PC-3 (cell line): ENCODE results near the gene CRIP2. TPM values are rescaled to one million over a fixed set of nuclear protein-coding genes. Genes with fewer than 3 reads are reported as not detected.

Source experiments
- ATAC-seq: fragments of 200-7000 bp; cut with Tn5 transposase; 2 replicates; pipeline ENCODE4 v1.9.1; 2020; ENCODE audit warnings: mild to moderate bottlenecking, moderate library complexity
- BruUV-seq: library from RNA; stranded (reverse); fragments of 400-500 nt; replicated peaks from 2 replicates; lab custom pipeline; 2021; lab: Mats Ljungman, UMichigan
- CTCF ChIA-PET: fragments of 300-600 bp; sonication (Branson Sonifier 250); formaldehyde crosslinking; loops from one replicate; lab custom pipeline; 2022; ENCODE audit warnings: antibody characterized with exemption; lab: Charles Lee
- POLR2A ChIA-PET: fragments of 300-600 bp; sonication (Branson Sonifier 250); formaldehyde crosslinking; loops from one replicate; lab custom pipeline; 2022; ENCODE audit warnings: antibody characterized with exemption; ENCODE audit not compliant: unreplicated experiment; lab: Charles Lee
- DNase-seq: peaks from one replicate; pipeline ENCODE4 v3.0.0-alpha.2; 2015
- H2AFZ ChIP-seq: fragments of 300-600 bp; sonication (generic); 2 replicates; pipeline ENCODE4 v1.6.0; 2016; ENCODE audit warnings: antibody characterized with exemption, low read length
- H3F3A ChIP-seq: fragments of 300-600 bp; sonication (generic); one replicate; pipeline ENCODE4 v1.6.0; 2017; ENCODE audit warnings: antibody characterized with exemption, low read length, control low read depth, mild to moderate bottlenecking; ENCODE audit not compliant: unreplicated experiment
- H3K27ac ChIP-seq: fragments of 300-600 bp; sonication (generic); 2 replicates; pipeline ENCODE4 v1.5.1; 2016; ENCODE audit warnings: mild to moderate bottlenecking, low read length
- H3K27me3 ChIP-seq: fragments of 300-600 bp; sonication (generic); 2 replicates; pipeline ENCODE4 v1.6.1; 2016; ENCODE audit warnings: low read length, mixed read lengths
- H3K36me3 ChIP-seq: fragments of 300-600 bp; sonication (generic); 2 replicates; pipeline ENCODE4 v1.6.1; 2016; ENCODE audit warnings: low read depth, mixed run types, low read length, mixed read lengths
- H3K4me1 ChIP-seq: fragments of 300-600 bp; sonication (generic); 2 replicates; pipeline ENCODE4 v1.5.1; 2016; ENCODE audit warnings: low read length; ENCODE audit not compliant: insufficient read depth
- H3K4me2 ChIP-seq: fragments of 300-600 bp; sonication (generic); 2 replicates; pipeline ENCODE4 v1.6.0; 2016; ENCODE audit warnings: low read length
- H3K4me3 ChIP-seq: fragments of 300-600 bp; sonication (generic); 2 replicates; pipeline ENCODE4 v1.5.1; 2016; ENCODE audit warnings: mild to moderate bottlenecking, low read length, mixed read lengths
- H3K79me2 ChIP-seq: fragments of 300-600 bp; sonication (generic); 2 replicates; pipeline ENCODE4 v1.6.1; 2017; ENCODE audit warnings: low read length, mixed read lengths
- H3K9ac ChIP-seq: fragments of 300-600 bp; sonication (generic); 2 replicates; pipeline ENCODE4 v1.6.0; 2016; ENCODE audit warnings: mild to moderate bottlenecking, low read length
- H3K9me2 ChIP-seq: fragments of 300-600 bp; sonication (generic); replicated peaks from 2 replicates; pipeline ENCODE4 v1.6.1; 2016; ENCODE audit warnings: mixed run types, low read length, mixed read lengths
- H3K9me3 ChIP-seq: fragments of 300-600 bp; sonication (generic); 2 replicates; pipeline ENCODE4 v1.6.1; 2016; ENCODE audit warnings: low read length, mixed read lengths
- H4K20me1 ChIP-seq: fragments of 300-600 bp; sonication (generic); 2 replicates; pipeline ENCODE4 v1.6.1; 2016; ENCODE audit warnings: low read length, mixed read lengths
- EZH2 ChIP-seq: fragments of 300-600 bp; sonication (generic); IDR thresholded peaks from one replicate; pipeline ENCODE4 v1.6.1; 2017; ENCODE audit warnings: antibody characterized with exemption, mild to moderate bottlenecking, low read length; ENCODE audit not compliant: unreplicated experiment
- EZH2phosphoT487 ChIP-seq: fragments of 300-600 bp; sonication (generic); IDR thresholded peaks from 2 replicates; pipeline ENCODE4 v1.6.1; 2018; ENCODE audit warnings: mild to moderate bottlenecking, antibody characterized with exemption, low read length, borderline replicate concordance
- intact Hi-C: fragments of 100-400 bp; cut with micrococcal nuclease; formaldehyde crosslinking; loops from 2 replicates; pipeline ENCODE4 v1.9.0; 2023
- total RNA-seq: library from RNA; depleted of rRNA; stranded (reverse); fragments of >200 nt; gene quantifications from 2 replicates; pipeline ENCODE4 v1.2.3, GENCODE V29; 2014
- TF ChIP-seq, protein P1 (sequence below): fragments of 300-600 bp; sonication (generic); conservative IDR thresholded peaks from 2 replicates; pipeline ENCODE4 v1.5.1; 2017; ENCODE audit warnings: antibody characterized with exemption, low read depth, mild to moderate bottlenecking, low read length

CRIP2 gene
- total RNA-seq, 1 experiment from 2014 or later: 100 TPM

DNA sequence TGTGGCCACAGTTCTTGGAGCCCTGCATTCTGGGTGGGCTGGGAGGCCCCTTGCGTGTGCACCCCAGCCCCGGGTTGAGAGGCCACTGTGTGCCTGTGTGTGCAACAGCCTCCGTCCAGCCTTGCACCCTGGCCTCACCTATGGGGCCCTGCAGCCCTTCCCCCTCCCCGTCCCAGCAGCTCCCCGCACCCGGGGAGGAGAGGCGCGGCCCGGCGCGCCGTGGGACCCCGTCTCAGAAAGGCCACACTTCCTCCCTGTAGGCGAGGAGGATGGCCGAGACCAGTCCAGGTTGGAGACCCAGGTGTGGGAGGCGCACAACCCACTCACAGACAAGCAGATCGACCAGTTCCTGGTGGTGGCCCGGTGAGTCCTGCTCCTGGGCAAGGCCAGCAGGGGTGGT lies 16.6 kb upstream of the CRIP2 start:
- no peaks in the 10 kb centered on the region for H4K20me1 ChIP-seq
- ChIA-PET CTCF (no interaction called here), POLR2A (no interaction called here)
- no peak for DNase-seq
- no TSS peak for BruUV-seq
- no peaks in the 10 kb centered on the region for H3K79me2 ChIP-seq
- H3K4me3 ChIP-seq: no peak overlapping the region
- intact Hi-C loops: no loop called here
- no peaks in the 10 kb centered on the region for H3K27me3 ChIP-seq
- no peak for ATAC-seq
- H3K9me3 ChIP-seq: no peaks in the 10 kb centered on the region
- no peak overlapping the region for H2AFZ ChIP-seq
- H3K4me1 ChIP-seq: no peaks in the 10 kb centered on the region
- no peaks in the 10 kb centered on the region for H3F3A ChIP-seq
- H3K9ac ChIP-seq: no peak overlapping the region
- H3K27ac ChIP-seq: no peak overlapping the region
- H3K4me2 ChIP-seq: no peak overlapping the region
- TF ChIP-seq EZH2 (no peak), EZH2phosphoT487 (no peak)
- TF ChIP-seq, protein P1, sequence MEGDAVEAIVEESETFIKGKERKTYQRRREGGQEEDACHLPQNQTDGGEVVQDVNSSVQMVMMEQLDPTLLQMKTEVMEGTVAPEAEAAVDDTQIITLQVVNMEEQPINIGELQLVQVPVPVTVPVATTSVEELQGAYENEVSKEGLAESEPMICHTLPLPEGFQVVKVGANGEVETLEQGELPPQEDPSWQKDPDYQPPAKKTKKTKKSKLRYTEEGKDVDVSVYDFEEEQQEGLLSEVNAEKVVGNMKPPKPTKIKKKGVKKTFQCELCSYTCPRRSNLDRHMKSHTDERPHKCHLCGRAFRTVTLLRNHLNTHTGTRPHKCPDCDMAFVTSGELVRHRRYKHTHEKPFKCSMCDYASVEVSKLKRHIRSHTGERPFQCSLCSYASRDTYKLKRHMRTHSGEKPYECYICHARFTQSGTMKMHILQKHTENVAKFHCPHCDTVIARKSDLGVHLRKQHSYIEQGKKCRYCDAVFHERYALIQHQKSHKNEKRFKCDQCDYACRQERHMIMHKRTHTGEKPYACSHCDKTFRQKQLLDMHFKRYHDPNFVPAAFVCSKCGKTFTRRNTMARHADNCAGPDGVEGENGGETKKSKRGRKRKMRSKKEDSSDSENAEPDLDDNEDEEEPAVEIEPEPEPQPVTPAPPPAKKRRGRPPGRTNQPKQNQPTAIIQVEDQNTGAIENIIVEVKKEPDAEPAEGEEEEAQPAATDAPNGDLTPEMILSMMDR: no peak
- no peaks in the 10 kb centered on the region; the same call in 1 of the 2 replicates for H3K36me3 ChIP-seq
- H3K9me2 ChIP-seq: no peaks in the 10 kb centered on the region

DNA sequence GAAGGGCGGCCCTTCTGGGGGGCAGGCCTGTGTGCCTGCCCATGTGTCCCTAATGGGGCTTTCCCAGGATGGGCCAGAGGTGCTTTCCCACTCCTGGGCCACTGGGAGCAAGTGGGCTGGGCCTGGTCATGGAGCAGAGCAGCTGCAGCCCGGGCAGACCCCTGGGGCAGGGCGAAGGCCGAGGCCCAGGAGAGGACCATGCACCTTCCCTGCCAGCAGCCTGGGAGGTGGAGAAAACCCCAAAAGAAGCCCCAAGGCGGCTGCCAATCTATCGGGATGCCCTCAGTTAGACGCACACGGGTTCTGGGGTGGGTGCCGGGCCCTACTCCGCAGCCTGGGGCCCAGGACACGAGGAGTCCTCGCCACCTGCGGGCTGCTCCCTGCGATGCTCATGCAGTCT lies 16.1 kb upstream of the CRIP2 start:
- CTCF ChIA-PET: no interaction called here
- POLR2A ChIA-PET: no interaction called here

GRCh38 chr14:105460116-105460515 lies 14.5 kb upstream of the CRIP2 start:
- intact Hi-C loops: no loop called here
- no TSS peak for BruUV-seq
- H3K9ac ChIP-seq: no peak overlapping the region
- no peak overlapping the region for H3K4me2 ChIP-seq
- H3K79me2 ChIP-seq: no peaks in the 10 kb centered on the region
- no peak overlapping the region for H3K27ac ChIP-seq
- no peaks in the 10 kb centered on the region for H4K20me1 ChIP-seq
- H3K9me2 ChIP-seq: no peaks in the 10 kb centered on the region
- H2AFZ ChIP-seq: no peak overlapping the region
- no peaks in the 10 kb centered on the region for H3K27me3 ChIP-seq
- DNase-seq (no peak), ATAC-seq (no peak)
- H3K4me3 ChIP-seq: no peak overlapping the region
- H3K9me3 ChIP-seq: no peaks in the 10 kb centered on the region
- H3F3A ChIP-seq: no peaks in the 10 kb centered on the region
- H3K36me3 ChIP-seq: no peaks in the 10 kb centered on the region; the same call in 1 of the 2 replicates
- no peaks in the 10 kb centered on the region; the same call in 1 of the 2 replicates for H3K4me1 ChIP-seq
- ChIA-PET CTCF (no interaction called here), POLR2A (no interaction called here)
- TF ChIP-seq EZH2: no peak
- TF ChIP-seq, protein P1: no peak
- TF ChIP-seq EZH2phosphoT487: no peak

More for the DNA sequence above, 16.1 kb upstream of the CRIP2 start:
- TF ChIP-seq, protein P1: no peak
- no peak for TF ChIP-seq EZH2phosphoT487
- no peak for TF ChIP-seq EZH2
- DNase-seq (no peak), ATAC-seq (no peak)
- no TSS peak for BruUV-seq
- Histone ChIP-seq H3K36me3 (no peaks in the 10 kb centered on the region; the same call in 1 of the 2 replicates), H3K4me2 (no peak overlapping the region), H2AFZ (no peak overlapping the region), H3K4me1 (no peaks in the 10 kb centered on the region), H3F3A (no peaks in the 10 kb centered on the region), H3K27ac (no peak overlapping the region), H3K4me3 (no peak overlapping the region), H3K9me3 (no peaks in the 10 kb centered on the region), H3K79me2 (no peaks in the 10 kb centered on the region), H3K9ac (no peak overlapping the region), H3K27me3 (no peaks in the 10 kb centered on the region), H4K20me1 (no peaks in the 10 kb centered on the region), H3K9me2 (no peaks in the 10 kb centered on the region)
- intact Hi-C loops: no loop called here
